ENCODE results near the gene RBM6. TPM values are rescaled to one million over a fixed set of nuclear protein-coding genes. Genes with fewer than 3 reads are reported as not detected.

The RBM6 gene
- total RNA-seq, 1 experiment from 2014 or later = 118 TPM

- TF ChIP-seq ZNF423 (CRISPR knock-in tag; IDR thresholded peaks at IDR 0.05) (no peak), MYBL2 (CRISPR knock-in tag; IDR thresholded peaks at IDR 0.05) (no peak)
- Mint-ChIP-seq H3K27me3 (ENCODE audit: low read depth) (no peaks in the 10 kb centered on the region), H3K9me3 (no peaks in the 10 kb centered on the region), H3K27ac (no peak overlapping the region), H3K4me3 (no peak overlapping the region), H3K4me1 (peaks cover 26% of the 10 kb centered on the region), H3K36me3 (peaks cover 42% of the 10 kb centered on the region)
- CTCF ChIA-PET = interaction anchor here (0.6 to 5.9 kb wide), 10 partner anchors 17 to 400 kb away, joined by 3 to 74 read pairs (median 4); partner anchors contain the start of genes AMIGO3 and GNAT1
- POLR2A ChIA-PET = interaction anchor here (0.7 to 2.2 kb wide), 4 partner anchors 19 to 75 kb away, joined by 3 to 6 read pairs (median 4); no protein-coding TSS in a partner anchor
- DNase-seq (ENCODE audit: low spot score) (no peak), ATAC-seq (no peak)
Measured at GRCh38 chr3:50119786-50120185, 179.8 kb downstream of the RBM6 start.

GRCh38 chr3:50120364-50121071 is 180.6 kb downstream of the RBM6 start:
- no peak for TF ChIP-seq PRDM15 (CRISPR knock-in tag; IDR thresholded peaks at IDR 0.05)
- TF ChIP-seq IRF2 (CRISPR knock-in tag; IDR thresholded peaks at IDR 0.05; ENCODE audit: borderline replicate concordance, low read depth) = 0 out of 2 replicates have a peak, but pooled peaks have one; percentile 7
- ATAC-seq (no peak), DNase-seq (ENCODE audit: low spot score) (no peak)
- H3K9me3 Mint-ChIP-seq = no peaks in the 10 kb centered on the region
- CTCF ChIA-PET = interaction anchor here (0.6 to 5.9 kb wide), 29 partner anchors 11 to 401 kb away, joined by 3 to 74 read pairs (median 4); partner anchors contain the start of genes AMIGO3, GNAT1 and INKA1
- H3K4me1 Mint-ChIP-seq = peaks cover 30% of the 10 kb centered on the region
- no peaks in the 10 kb centered on the region for H3K27me3 Mint-ChIP-seq (ENCODE audit: low read depth)
- no peak overlapping the region for H3K27ac Mint-ChIP-seq
- H3K4me3 Mint-ChIP-seq = no peak overlapping the region
- POLR2A ChIA-PET = interaction anchor here (0.7 to 2.2 kb wide), 4 partner anchors 18 to 72 kb away, joined by 3 to 6 read pairs (median 4); no protein-coding TSS in a partner anchor
- H3K36me3 Mint-ChIP-seq = peaks cover 35% of the 10 kb centered on the region

DNA sequence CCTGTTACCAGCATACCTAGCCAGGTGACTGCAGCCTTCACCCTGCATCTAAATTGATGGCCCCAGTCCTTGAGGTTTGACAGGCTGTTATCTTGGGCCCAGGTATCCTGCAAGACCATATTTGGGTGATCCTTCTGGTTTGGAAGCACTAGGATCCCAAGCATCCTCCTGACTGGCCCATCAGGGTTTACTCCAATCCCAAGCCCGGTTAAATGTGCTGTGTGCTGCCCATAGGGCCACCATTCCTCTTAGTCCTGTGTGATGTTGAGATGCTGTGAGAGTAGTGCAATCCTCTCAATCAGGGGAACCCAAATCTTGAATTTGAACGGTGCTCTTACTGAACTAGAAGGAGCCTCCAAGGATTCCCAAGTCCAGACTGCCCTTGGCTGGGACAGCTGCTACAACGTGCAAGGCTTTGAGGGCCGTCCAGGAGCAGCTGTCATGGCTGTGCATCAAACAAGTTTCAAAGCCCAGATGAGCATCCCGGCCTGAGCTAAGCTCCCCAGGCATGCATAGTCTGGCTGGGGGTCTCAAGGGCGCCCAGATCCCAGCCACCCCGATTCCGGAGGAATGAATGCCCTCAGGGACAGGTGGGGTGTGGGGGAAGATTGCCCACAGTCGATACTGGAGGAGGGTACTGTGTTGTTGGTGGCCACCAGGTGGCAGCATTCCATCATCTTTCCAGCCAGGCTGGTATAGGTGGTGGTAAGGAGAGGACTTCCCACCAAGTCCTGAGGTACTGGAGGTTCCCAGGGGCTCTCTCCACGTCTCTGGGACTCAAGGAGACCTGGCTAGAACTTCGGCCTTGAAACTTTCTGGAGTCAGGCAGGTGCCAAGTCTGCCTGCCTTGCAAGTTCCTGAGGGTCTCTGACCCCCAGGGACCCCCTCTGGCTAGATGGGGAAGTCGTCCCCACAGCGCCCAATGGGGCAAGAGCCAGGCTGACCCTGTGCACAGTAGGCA is 181.4 kb downstream of the RBM6 start:
- peak overlapping the region; percentile 70; the same call in 1 of the 2 replicates for H3K27ac Mint-ChIP-seq
- ChIA-PET POLR2A (interaction anchor here (0.7 to 2.2 kb wide), 3 partner anchors 43 to 71 kb away, joined by 3 to 6 read pairs (median 5); no protein-coding TSS in a partner anchor), CTCF (interaction anchor here (0.6 to 5.9 kb wide), 31 partner anchors 10 to 318 kb away, joined by 3 to 74 read pairs (median 5); partner anchors contain the start of genes GNAT1 and INKA1)
- no peak overlapping the region for H3K4me3 Mint-ChIP-seq
- H3K9me3 Mint-ChIP-seq = no peaks in the 10 kb centered on the region
- ATAC-seq (peak; percentile 85), DNase-seq (ENCODE audit: low spot score) (peak; percentile 84)
- no peaks in the 10 kb centered on the region for H3K27me3 Mint-ChIP-seq (ENCODE audit: low read depth)
- peaks cover 27% of the 10 kb centered on the region for H3K36me3 Mint-ChIP-seq
- H3K4me1 Mint-ChIP-seq = peaks cover 36% of the 10 kb centered on the region
- TF ChIP-seq, protein P1, sequence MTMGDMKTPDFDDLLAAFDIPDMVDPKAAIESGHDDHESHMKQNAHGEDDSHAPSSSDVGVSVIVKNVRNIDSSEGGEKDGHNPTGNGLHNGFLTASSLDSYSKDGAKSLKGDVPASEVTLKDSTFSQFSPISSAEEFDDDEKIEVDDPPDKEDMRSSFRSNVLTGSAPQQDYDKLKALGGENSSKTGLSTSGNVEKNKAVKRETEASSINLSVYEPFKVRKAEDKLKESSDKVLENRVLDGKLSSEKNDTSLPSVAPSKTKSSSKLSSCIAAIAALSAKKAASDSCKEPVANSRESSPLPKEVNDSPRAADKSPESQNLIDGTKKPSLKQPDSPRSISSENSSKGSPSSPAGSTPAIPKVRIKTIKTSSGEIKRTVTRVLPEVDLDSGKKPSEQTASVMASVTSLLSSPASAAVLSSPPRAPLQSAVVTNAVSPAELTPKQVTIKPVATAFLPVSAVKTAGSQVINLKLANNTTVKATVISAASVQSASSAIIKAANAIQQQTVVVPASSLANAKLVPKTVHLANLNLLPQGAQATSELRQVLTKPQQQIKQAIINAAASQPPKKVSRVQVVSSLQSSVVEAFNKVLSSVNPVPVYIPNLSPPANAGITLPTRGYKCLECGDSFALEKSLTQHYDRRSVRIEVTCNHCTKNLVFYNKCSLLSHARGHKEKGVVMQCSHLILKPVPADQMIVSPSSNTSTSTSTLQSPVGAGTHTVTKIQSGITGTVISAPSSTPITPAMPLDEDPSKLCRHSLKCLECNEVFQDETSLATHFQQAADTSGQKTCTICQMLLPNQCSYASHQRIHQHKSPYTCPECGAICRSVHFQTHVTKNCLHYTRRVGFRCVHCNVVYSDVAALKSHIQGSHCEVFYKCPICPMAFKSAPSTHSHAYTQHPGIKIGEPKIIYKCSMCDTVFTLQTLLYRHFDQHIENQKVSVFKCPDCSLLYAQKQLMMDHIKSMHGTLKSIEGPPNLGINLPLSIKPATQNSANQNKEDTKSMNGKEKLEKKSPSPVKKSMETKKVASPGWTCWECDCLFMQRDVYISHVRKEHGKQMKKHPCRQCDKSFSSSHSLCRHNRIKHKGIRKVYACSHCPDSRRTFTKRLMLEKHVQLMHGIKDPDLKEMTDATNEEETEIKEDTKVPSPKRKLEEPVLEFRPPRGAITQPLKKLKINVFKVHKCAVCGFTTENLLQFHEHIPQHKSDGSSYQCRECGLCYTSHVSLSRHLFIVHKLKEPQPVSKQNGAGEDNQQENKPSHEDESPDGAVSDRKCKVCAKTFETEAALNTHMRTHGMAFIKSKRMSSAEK (CRISPR knock-in tag; IDR thresholded peaks at IDR 0.05; ENCODE audit: borderline replicate concordance) = peak; percentile 73; the same call in 1 of the 2 replicates
- TF ChIP-seq ZNF671 (CRISPR knock-in tag; IDR thresholded peaks at IDR 0.05) (peak; percentile 60; the same call in 1 of the 2 replicates), EMX1 (CRISPR knock-in tag; IDR thresholded peaks at IDR 0.05) (0 out of 2 replicates have a peak, but pooled peaks have one; percentile 63), HMGXB4 (CRISPR knock-in tag; IDR thresholded peaks at IDR 0.05) (0 out of 2 replicates have a peak, but pooled peaks have one; percentile 53), CTCF (IDR thresholded peaks at IDR 0.05) (peak; percentile 87), SP1 (CRISPR knock-in tag; conservative IDR thresholded peaks at IDR 0.05) (0 out of 2 replicates have a peak, but pooled peaks have one; percentile 36), GABPB1 (CRISPR knock-in tag; IDR thresholded peaks at IDR 0.05) (no peak), ZBTB21 (CRISPR knock-in tag; IDR thresholded peaks at IDR 0.05; ENCODE audit: borderline replicate concordance) (no peak), E2F5 (CRISPR knock-in tag; IDR thresholded peaks at IDR 0.05) (no peak)
- TF ChIP-seq, protein P2, sequence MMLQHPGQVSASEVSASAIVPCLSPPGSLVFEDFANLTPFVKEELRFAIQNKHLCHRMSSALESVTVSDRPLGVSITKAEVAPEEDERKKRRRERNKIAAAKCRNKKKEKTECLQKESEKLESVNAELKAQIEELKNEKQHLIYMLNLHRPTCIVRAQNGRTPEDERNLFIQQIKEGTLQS (CRISPR knock-in tag; conservative IDR thresholded peaks at IDR 0.05) = 0 out of 2 replicates have a peak, but pooled peaks have one; percentile 3
